M059J (cell line): ENCODE results near the gene UBN2. TPM values are rescaled to one million over a fixed set of nuclear protein-coding genes. Genes with fewer than 3 reads are reported as not detected.
"Not testable (repeated sequence)": the region's sequence is repeated elsewhere in the genome, so short reads cannot be mapped to it uniquely, and the experiment has no call there.

Experiments used
- DNase-seq: peaks from one replicate; pipeline ENCODE4 v3.0.0-alpha.2; 2012; ENCODE audit warnings: low read depth
- total RNA-seq: library from RNA; depleted of rRNA; stranded (reverse); fragments of >200 nt; shearing (Covaris generic); gene quantifications from 2 replicates; pipeline ENCODE4 v1.2.3, GENCODE V29; 2014

UBN2 gene
- total RNA-seq, 1 experiment from 2014 or later: 4.2 TPM

DNA sequence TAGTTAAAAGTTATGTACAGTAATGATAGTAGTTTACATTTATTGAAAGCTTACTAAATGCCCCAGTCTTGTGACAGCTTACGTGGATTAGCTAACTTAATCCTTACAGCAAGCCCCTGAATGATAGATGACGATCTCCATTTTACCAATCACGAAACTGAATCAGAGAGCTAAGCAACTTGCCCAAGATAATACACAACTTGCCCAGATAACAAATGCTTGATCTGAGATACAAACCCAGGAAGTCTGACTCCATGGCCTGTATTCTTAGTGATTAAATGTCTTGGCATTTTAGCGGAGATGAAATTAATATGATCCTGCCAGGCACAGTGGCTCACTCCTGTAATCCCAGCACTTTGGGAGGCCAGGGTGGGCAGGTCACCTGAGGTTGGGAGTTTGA lies 63.2 kb downstream of the UBN2 start:
- no peak for DNase-seq

DNA sequence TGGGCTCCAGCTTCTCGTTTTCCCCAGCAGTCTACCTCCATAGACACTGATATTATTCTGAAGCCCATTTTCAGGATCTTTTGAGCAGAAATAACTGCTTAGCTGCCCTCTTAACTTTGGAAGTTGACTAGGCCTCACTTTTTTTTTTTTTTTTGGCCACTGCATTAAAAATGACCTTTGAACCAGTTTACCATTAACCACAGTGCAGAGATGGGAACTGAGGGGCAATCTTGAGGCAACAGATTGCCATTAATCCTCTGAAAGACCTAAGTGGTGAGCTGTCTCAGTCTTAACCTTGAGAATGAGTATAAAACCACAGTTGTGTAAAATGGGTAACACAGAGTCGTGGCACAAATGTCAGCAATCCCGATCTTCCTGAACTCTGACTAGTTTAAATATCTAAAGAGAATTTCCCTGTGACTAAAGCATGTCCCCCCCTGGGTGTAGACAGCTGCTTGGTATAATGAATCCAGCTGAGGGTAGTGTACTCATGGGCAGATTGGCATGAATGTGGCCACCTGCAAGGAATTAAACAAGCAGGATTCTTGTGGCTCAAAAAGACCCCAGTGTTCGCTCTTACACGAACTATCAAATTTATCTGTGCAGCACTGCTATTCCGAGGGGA lies 64.0 kb downstream of the UBN2 start:
- DNase-seq: no peak

DNA sequence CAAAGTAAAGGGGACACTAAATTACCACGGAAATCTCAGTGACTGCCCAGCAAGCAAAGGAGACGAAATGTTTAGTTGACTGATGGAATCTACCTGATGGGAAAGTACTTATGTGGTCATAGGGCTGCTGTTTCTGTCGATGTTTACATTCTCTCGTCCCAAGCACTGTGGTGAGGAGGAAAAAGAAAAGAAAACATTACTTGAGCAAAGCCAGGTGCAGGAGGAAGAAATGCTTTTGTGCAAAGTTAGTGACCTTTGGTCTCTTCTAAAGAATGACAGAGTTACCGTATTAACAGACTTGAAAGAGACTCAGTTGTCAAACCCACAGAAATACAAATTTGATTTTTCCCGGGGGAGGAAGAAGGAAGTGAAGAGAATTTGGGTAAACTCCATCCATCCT lies 66.8 kb downstream of the UBN2 start:
- DNase-seq: no peak

DNA sequence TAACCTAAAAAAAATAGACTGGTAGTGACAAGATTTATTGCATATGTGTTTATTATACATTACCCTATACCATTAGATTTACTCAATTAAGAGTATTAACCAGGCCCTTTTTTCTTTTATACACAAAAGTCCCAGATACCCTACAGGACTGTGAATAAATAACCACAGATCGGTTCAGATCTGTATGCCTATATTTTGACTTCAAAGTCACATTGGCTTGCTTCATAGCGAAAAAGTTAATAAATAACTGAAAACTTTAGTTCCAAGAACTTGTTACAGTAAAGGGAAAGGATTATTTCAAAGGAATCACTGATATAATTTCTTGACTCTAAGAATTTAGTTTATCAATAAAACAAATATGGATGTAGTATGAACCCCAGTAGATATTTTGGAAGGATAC lies 68.3 kb downstream of the UBN2 start:
- no peak for DNase-seq

DNA sequence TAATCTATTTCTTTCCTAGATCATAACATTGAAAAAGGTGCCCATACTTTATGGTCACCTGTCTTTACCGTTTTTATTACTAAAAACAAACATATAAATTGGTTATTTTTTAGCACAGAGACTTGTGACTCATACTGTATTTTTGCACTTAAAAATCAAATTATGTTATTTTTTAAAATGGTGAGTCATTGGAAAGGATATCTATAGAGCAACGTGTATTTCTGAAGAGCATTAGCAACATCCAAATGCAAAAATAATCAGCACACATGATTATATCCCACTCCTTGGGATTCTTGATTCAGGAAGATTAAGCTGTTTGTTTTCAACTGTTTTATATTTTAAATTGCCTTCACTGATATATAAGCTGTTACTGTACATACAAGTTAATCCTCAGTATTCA lies 69.4 kb downstream of the UBN2 start:
- DNase-seq: no peak

DNA sequence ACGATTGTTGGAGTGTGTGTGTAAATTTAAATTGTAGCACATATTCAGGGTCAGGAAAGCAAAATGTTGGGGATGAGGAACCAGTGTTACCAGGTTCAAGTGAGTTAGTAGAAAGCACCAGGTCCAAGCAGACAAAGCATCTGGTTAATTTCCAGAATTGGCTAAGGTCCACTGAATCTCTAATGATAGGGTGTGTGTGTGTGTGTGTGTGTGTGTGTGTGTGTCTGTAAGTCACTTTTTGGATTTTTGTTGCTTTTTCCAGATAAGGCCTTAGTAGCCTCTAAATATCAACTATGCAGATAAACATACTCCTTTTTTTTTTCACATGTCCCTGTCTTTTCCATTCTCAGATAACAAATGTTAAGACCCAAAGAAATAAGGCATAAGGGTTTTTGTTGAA lies 73.5 kb downstream of the UBN2 start:
- DNase-seq: no peak

DNA sequence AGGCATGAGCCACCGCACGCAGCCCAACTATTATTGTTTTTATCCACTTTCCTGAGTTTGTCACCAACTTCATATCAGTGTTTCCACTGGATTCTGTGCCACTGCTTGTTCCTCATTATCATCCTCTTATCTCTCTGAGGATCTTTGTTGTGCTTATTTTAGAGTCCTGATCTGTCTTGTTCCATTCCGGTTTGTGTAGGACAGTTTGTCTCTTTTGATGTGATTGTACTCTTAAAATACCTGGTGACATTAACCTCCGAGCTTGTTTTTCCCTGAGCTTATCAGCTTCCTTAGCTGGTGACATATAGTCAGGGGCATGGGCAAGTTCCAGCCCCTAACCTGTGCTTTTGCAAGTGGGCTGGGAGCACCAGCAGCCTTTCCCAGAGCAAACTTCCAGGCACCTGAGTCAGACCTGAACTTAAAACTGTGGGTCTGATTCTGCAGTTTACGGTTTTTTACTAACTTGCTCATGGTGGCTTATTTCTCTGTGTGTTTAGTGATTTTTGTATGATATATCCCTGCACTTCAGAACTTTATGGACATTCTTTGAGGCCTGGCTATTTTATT lies 87.0 kb downstream of the UBN2 start:
- DNase-seq: no peak

DNA sequence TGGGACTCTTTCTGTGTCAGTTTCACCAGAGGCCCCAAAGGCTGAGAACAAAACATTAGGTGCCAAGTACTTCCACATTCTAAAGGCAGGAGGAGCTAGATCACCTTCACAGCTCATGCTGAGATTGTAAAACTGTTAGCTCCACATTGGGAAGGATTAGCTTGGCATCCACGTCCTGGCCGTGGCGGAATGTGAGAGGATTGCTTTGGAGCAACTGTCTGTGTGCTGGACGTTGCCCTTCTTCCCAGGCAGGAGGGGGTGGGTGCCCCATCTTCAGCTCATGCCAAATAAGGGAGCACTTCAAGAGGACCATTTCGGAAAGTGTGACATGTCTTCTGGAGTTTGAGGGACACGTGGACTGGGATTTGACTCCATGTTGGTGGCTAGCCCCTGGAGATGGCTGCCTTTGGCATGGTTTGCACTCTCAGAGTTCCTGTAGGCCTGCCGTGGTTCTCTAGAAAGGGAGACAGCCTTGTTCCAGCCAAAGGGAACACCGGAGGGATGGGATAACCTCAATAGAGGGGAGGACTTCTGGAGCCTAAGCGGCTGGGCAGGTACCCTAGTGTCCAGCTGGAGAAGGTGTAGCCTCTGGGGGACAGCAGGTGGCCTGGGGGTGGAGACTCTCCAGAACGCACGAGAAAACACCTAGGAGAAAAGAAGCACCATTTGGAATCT lies 90.2 kb downstream of the UBN2 start:
- DNase-seq: peak; percentile 31

DNA sequence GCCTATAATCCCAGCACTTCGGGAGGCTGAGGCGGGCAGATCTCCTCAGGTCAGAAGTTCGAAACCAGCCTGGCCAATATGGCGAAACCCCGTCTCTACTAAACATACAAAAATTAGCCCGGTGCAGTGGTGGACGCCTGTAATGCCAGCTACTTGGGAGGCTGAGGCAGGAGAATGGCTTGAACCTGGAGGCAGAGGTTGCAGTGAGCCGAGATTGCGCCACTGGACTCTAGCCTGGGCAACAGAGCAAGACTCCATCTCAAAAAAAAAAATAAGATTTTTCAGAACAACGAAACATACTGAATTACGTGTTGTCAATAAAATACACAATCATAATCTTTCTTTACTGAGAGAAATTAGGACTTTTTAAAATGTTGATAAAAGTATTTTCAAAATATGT lies 93.7 kb downstream of the UBN2 start:
- DNase-seq: not testable (repeated sequence)

DNA sequence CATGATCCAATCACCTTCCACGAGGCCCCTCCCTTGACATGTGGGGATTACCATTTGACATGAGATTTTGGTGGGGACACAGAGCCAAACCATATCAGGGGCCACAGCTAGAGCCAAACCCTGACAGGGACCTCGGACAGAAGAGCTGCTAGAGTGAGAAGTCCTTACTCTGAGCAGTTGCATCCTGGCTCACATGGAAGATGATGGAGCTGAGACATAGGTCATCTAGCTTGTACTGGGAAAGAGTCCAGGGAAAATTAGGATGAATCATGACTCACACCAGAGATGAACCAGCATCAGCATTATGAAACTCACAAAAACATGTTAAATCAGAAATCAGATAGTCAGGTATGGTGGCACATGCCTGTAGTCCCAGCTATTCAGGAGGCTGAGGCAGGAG lies 97.3 kb downstream of the UBN2 start:
- DNase-seq: peak; percentile 80

DNA sequence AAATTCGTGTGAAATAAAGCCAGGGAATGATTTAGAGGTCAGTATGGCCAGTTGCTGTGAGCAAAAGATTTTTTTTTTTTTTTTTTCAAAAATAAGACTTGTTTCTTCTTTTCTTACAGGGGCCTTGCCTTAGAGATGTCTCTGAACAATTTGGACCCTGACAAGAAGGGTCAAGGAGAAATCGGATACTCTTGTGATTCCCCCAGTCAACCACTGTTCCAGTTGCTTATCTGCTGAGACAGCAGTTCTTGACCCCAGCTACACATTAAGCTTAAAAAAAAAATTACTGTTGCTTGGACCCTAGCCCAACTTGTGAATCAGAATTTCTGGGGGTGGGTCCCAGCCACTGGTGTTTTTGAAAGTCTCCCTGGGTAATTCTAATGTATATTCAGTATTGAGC lies 98.1 kb downstream of the UBN2 start:
- no peak for DNase-seq

DNA sequence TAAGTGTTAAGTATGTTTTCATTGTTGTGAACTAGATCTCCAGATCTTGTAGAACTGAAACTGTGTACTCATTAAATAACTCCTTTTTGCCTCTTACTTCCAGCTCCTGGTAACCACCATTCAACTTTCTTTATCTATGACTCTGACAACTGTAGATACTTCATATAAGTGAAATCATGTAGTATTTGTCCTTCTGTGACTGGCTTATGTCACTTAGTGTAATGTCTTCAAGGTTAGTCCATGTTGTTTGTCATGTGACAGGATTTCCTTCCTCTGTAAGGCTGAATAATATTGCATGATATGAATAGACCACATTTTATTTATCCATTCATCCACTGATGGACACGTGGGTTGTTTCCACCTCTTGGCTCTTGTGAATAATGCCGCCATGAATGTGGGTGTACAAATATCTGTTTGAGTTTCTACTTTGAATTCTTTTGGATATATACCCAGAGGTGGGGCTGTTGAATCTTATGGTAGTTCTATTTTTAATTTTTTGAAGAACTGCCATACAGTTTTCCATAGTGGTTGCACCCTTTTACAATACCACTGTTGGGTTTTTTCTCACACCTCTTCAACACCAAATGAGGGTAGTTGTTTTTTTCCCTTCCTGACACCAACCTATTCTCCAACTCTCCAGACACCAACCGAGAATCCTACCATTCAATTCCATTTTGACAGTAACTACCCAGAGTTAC lies 99.4 kb downstream of the UBN2 start:
- no peak for DNase-seq

DNA sequence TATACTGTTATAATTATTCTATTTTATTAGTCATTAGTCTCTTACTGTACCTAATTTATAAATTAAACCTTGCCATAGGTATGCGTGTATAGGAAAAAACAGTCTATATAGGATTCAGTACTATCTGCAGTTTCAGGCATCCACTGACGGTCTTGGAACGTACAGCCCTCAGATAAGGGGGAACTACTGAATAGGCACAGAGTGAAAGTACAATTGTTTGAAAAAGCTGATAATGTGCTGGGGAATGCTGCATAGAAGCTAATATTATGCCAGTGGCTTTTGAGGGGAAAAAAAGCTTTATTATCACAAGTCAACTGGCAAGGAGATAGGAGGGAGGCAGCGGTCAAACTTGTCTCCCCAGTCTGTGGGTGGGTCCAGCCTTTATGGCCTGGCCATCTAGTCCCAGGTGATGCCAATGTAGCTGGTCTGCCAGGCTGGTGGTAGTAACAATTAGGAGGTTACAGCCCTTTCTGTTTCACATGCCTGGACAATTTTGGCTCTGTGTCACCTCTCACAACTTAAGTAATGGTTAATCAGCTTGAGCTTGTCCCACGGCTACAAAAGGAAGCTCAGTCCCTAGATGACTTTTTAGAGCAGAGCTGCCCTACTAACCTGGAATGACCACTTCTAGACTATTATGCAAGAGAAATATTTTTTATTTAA lies 101.8 kb downstream of the UBN2 start:
- no peak for DNase-seq

DNA sequence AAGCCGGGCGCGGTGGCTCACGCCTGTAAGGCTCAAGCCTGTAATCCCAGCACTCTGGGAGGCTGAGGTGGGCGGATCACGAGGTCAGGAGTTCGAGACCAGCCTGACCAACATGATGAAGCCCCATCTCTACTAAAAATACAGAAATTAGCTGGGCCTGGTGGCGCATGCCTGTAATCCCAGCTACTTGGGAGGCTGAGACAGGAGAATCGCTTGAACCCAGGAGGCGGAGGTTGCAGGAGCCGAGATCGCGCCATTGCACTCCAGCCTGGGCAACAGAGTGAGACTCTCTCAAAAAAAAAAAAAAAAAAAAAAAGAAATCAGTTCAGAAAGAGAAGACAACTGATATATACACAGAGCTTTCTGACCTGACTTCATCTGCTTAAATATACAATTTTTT lies 102.4 kb downstream of the UBN2 start:
- DNase-seq: not testable (repeated sequence)

DNA sequence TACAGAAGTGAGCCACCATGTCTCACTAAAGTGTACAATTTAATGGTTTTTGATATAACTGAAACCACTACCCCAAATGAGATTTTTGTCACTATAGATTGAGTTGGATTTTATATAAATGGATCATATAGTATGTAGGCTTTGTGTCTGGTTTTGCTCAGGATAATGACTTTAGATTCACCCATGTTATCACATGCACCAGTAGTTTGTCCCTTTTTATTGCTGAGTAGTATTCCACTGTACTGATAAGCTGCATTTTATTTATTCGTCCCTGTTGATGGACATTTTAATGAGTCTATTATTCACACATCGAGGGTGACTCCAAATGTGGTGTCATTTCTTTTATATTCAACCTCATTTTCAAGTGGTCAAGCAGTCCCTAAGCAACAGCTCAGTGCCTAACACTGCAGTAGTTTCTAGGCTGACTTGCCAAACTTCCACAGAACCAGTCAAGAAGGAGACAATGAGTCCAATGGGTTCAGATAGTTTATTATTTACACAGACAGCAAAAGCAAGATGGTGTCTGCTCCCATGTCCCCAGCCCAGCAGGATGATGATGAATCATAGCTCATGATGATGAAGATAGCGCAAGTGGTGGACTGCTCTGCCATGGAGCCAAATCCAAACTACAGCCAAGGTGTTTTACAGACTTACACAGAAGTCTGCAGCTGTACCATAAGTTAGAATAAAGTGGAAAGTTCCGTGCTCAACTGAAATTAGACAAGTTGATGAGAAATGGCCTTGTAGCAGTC lies 103.5 kb downstream of the UBN2 start:
- no peak for DNase-seq

DNA sequence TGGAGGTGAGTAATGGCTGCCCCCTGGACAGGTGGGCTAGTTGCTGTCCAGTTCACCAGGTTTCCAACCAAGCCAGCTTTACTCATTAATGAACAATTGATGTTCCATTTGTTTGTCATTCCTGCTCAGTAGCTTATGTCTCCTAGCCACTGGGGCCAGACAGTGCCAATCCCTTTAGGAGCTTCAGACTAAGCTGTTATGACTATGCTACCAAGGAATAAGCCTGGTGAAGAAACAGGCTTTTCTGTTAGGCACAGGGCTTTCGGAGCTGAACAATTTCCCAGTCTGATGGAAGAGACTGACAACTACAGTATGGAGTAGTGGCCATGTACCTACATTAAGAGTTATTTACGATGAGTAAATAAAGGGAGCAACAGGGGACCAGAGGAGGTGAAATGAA lies 108.0 kb downstream of the UBN2 start:
- no peak for DNase-seq

DNA sequence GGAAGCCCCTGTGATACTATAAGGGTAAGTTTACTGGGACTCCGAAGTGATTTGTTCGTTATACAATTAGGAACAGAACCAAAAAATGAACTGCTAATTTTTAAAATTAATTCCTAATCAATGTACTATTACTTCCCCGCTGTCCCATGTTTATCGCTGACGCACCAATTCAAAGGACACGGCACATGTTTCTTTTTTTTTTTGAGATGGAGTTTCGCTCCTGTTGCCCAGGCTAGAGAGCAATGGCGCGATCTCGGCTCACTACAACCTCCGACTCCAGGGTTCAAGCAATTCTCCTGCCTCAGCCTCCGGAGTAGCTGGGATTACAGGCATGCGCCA lies 108.6 kb downstream of the UBN2 start:
- DNase-seq: no peak

DNA sequence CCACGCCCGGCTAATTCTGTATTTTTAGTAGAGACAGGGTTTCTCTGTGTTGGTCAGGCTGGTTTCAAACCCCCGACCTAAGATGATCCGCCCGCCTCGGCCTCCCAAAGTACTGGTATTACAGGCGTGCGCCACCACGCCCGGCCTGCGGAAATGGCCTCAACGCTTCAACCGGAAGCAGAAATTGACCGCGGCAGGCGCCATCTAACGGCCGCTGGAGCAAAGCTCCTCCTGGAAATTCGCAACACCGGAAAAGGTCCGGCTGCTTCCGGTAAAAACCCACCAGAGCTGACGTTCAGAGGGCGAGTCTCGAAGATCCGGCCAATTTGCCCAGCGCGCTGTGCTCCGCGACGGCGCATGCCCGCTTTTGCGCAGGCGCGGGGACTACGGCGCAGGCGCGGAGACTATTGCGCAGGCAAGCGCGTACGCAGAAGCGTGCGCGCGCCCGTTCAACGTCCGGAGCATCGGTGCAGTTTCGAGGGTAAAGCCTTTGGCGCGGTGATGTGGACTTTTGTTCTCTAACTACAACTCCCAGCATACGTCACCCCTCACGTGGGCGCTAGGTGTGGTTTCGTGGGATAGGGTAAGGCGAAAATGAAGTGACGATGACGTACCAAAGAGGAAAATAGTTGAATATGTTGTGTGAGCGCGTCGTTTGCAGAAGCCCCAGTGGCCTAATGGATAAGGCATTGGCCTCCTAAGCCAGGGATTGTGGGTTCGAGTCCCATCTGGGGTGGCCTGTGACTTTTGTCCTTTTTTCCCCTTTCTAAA lies 109.2 kb downstream of the UBN2 start:
- DNase-seq: peak; percentile 100

DNA sequence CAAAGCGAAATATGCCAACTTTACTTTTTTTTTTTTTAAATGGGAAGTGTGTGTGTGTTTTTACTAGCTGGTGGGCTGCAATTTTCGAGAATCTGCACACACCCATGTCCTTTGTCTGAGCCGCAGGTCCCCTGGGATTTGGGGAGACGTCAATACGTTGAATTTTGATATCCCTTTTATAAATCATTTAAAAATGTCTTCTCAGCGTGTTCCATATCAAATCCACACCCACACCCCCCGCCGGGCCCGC lies 109.7 kb downstream of the UBN2 start:
- no peak for DNase-seq

DNA sequence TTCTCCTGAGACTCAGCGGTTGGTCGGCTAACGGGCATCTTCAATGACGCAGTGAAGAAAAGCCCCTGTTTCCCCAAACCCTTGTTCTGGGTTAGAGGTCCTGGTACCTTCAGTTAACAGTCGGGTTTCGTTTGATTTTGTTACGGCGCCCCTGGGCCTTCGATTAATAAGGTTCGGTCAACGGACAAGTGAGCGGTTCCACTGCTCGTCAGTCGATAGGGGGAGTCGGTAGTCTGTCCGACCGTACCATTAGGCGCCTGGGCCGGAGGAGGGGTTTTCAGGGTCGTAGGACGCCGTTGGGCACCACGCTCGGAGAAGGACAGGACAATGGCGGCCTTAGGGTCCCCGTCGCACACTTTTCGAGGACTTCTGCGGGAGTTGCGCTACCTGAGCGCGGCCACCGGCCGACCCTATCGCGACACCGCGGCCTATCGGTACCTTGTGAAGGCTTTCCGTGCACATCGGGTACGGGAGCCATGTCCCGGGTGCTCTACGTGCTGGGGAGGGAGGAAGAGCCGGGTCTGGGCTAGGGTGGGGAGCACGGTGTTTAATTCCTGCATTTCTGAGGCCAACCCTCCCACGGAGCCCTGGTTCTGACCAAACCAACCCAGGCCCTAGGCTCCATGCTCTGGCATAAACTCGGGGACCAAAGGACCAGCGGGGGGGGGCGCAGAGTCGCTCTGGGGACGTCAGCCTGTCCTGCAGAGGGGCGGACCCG lies 110.2 kb downstream of the UBN2 start, which contains the start of gene FMC1:
Gene FMC1 (plus strand): TSS at position 280 of the 718 bp plus-strand sequence. CDS start 48 bp downstream, at position 328.
- peak; percentile 91 for DNase-seq
